HG03175 (cell line): ENCODE results near the gene PLPPR1.
A peak's percentile ranks its signal among the peaks of the same experiment; 100 is the strongest.
"Not testable (repeated sequence)": the region's sequence is repeated elsewhere in the genome, so short reads cannot be mapped to it uniquely, and the experiment has no call there.

ENCODE experiments used
- ATAC-seq: cut with Tn5 transposase; IDR thresholded peaks from one replicate; pipeline ENCODE4 v1.9.1; 2021; ENCODE audit warnings: mild to moderate bottlenecking, moderate library complexity; ENCODE audit not compliant: unreplicated experiment

Gene PLPPR1

DNA sequence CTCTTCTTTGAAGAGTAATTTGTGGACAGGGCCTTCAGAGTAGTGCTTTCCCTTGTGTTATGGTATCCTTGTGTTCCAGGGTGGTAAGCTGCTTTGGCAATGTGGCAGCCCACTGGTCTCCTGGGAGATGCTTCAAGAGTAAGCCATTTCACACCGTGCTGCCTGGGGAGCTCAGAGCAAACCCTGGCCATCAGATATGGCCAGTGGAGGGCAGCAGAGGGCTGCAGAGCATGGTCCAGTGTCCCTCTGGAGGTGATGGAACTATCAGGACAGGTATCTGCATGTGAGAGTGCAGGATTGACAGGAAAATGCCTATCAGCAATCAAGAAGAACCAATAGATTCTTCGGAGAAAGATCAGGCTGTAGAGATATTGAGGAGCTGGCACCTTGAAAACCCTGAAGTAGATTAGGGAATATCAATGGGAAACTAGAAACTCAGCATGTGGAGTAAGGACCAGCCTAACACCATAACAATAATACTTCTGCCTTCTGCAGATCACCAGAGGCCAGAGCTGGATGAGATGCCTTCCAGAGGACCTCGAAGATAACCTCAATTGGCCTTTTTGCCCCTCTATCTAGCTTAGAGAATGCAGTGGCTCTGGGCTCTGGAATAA is 90.8 kb downstream of the PLPPR1 start:
- peak; percentile 84 for ATAC-seq

GRCh38 chr9:101121836-101122399 is 93.4 kb downstream of the PLPPR1 start:
- no peak for ATAC-seq

- no peak for ATAC-seq
Measured at GRCh38 chr9:101126556-101126955, 98.0 kb downstream of the PLPPR1 start.

DNA sequence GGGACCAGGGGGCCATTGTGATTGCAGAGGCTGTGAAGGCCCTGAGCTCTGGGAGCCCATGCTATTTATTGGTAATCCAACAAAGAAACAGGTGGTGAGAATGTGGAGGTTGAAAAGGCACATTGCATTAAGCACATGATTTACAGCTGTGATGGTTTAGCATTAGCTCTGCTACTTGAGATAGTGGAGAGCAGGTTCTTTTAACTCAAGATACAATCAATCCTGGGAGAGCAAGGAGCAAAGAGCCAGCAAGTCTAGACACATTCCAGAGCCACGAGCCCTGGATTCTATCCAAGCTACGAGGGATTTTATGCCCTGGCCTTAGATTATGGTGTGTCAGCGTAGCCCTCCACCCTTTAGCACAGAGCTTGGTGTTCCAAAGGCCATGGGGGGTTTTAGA is 98.8 kb downstream of the PLPPR1 start:
- not testable (repeated sequence) for ATAC-seq

DNA sequence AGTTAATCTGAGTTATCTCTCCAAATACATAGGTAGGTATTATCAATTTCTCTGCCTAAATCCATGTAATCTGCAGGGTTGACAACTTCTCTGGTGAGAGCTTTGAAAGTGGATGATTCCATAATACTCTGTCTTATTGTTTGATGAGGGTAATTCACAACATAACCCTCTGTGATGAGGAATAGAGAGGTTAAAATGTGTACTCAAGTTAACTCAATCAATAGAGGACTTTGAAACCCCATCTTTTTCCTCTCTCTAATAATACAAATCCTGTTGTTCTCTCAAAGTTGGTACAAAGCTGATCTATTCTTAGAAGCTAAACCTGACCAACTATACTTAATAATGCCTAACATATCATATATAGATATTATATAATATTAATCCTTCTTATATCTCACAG is 100.1 kb downstream of the PLPPR1 start:
- no peak for ATAC-seq

GRCh38 chr9:101130054-101130453 is 101.5 kb downstream of the PLPPR1 start:
- ATAC-seq: no peak

DNA sequence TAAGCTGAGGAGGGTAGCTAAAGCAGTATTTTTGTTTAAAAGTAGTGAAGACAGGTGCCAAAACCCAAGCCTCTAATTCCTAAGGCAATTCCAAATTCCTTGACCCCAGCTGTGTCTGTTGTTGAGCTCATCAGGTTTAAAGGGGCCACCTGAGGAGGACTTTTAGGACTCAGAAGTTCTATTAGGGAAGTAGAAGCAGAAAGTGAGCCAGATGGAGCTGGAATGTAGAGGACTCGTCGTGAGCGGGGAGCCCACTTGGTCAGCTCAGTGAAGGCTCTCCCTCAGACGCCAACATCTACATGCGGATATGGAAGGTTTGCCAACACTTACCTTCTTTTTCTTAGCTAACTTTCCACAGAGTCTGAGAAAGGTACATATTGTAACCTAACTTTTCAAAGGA is 102.8 kb downstream of the PLPPR1 start:
- ATAC-seq: no peak

DNA sequence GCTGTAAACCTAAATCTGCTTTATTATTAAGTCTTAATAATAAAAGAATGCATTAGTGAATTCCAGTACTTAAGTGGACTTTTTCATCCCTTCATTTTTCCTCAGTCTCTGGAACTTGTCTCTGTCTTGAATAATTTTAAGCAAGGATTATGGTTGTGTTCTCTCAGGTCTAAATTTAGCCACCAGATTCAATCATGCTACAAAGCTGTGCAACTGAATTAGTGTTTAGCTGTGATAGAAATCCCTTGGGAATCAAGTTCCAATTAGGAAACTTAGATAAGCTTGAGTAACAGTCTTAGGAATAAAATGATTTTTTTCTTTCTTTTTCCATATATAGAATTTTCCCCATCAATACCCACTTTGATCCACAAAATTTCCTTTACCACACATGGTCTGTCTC is 104.3 kb downstream of the PLPPR1 start:
- ATAC-seq: no peak

GRCh38 chr9:101138509-101138908 is 110.0 kb downstream of the PLPPR1 start:
- no peak for ATAC-seq

DNA sequence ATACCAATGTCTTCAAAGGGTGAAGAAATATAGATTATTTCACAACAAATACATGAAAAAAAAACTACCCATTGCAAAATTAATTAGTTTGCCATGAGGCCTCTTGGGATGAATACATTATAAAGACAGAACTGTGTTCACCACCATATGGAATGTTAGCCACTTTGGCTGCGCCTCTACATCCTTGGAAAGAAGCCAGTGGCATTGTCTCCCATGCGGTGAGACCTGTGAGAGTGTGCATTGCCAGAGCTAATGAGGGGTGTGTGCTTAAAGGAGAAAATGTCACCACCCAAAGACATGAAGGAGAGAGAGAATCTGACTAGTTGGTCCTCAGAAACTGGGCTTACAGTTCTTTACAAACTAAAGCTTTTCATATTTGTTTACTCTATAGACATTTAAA is 110.6 kb downstream of the PLPPR1 start:
- ATAC-seq: no peak

GRCh38 chr9:101140764-101141163 is 112.2 kb downstream of the PLPPR1 start:
- no peak for ATAC-seq

DNA sequence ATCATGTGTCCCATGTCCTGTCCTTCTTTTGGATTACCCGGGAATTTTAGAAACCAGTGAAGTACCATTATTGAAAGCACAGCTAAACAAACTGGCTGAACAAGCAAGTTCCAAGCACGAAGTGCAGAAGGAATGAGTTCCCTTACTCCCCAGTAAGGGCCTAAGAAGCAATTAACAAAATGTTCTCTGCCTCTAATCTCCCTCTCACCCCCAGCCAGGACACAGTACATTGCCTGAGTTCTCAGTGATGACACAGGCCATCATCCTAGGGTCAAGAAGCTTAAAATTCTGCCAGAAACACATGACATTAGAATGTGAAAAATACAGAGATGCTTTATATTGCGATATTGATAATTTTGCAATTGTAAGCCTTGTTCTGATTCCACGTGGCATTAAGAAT is 118.0 kb downstream of the PLPPR1 start:
- no peak for ATAC-seq

GRCh38 chr9:101148344-101148743 is 119.8 kb downstream of the PLPPR1 start:
- ATAC-seq: no peak

DNA sequence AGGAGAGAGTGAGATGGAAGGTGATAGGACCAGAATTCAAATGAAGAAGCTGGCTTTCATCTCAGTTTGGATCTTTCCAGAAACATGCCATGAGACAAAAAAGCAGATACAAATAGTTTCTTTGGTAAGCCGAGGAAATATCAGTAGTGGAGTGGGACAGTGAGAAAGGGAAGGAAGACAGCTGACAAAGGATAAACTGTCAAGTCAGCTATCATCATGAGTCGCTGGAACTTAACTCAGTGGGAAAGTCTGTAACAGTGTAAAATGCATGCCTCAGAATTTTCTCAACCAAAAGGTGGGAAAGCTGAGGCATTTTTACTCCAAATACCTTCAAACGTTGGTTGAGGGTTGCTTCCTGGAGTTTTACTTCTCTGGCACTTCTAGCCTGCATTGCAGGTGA is 129.8 kb downstream of the PLPPR1 start:
- ATAC-seq: no peak

DNA sequence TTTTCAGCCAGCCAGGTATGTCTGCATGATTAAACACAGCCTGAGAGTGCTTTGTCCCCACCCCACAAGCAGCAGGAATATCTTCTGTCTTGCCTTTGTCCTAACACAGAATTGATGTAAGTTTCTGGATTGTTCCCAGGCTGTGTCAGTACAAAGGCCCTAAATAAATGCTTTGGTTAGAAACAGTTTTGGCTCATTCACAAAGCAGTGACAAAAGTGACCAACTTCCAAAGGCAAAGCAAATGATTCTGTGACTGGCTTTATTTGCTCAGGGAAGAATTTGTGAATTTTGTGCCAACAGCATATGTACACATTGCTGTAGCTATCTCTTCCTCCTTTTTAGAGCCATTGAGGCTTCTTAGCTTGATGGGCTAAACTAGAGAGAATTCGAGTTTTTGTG is 133.7 kb downstream of the PLPPR1 start:
- ATAC-seq: no peak

DNA sequence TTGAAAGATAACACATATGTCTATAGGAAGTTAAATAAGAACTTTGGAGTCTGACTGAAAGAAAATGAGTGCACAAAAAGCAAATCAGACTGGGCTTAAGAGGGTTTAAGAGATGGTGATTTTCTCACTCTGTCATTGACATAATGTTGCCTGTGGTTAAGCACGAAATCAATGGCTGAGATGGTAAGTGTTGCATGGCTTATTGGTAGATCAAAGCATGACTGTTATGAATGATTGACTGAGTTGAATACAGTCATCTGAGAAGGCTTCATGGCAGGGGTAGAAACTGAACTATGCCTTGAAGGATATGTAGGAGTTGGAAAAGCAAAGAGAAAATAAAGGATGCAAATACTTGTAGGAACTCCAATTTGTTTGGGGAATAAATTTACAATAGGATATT is 136.6 kb downstream of the PLPPR1 start:
- ATAC-seq: no peak

- ATAC-seq: no peak
Measured at GRCh38 chr9:101167490-101168134, 139.1 kb downstream of the PLPPR1 start.

DNA sequence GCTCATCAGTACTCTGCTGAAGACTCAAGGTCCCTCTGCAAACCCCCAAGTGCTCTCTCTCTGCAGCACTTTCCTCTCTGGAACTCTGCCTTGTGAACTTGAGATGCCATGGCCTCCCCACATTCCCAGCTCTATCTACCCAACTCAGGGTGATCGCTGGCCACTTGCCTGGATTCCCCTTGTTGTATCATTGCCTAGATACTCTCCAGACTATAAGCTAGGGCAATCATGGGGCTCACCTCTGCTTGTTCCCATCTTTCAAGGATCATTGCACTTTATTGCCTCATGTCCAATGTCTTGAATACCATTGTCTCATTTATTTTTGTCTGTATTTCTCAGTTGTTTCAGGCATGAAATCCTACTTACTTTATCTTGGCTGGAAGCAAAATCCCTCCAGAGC is 144.1 kb downstream of the PLPPR1 start:
- no peak for ATAC-seq

DNA sequence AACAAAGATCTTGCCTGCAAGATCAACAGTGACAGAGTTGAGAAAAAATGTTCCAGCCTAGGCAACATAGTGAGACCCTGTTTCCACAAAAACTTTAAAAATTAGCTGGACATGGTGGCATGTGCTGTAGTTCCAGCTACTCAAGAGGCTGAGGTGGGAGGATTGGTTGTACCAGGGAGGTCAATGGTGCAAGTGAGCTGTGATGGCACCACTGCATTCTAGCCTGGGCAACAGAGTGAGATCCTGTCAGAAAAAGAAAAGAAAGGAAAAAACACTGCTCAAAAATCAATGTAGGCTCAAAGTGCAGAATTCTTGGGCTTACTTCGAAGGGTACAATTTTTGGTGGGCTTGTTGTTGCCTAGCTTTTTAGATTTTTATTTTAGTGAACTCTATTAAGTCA is 145.4 kb downstream of the PLPPR1 start:
- ATAC-seq: no peak

DNA sequence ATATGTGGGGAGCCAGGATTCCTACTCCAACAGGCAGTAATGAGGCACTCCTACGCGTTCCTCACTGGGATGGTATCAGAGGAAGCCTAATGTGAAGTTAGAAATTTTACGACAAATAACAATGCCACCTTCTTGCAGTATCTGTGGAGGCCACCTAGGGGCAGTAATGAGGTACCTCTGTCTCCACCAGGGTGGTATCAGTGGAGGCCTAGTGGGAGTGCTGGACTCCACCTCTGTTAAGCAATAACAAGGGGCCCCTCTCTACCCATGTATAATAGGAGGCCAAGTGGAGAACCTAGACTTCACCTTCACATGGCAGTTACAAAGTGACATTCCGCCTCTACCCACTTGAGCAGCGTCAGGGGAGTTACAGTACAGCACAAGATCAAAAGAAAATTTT is 147.9 kb downstream of the PLPPR1 start:
- peak; percentile 53 for ATAC-seq

GRCh38 chr9:101184813-101185278 is 156.3 kb downstream of the PLPPR1 start:
- no peak for ATAC-seq

GRCh38 chr9:101191723-101192122 is 163.2 kb downstream of the PLPPR1 start:
- ATAC-seq: no peak

DNA sequence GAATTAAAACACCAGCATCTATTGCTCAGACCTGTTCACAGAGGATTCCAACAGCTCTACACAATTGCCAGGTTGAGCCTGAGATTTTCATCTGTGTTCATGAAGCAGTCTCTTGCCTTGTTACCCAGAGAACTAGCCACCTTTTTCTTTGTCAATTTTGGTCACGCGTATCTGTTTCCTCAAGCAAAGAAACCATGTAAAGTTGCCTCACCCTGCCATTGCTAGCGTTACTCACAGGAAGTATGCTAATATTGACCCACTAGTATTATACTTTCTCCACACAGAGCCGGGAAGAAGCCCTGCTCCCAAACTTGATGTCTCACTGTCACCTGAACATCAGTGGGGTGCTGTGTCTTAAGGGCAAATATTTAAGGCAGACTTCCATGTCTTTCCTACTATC is 168.5 kb downstream of the PLPPR1 start:
- no peak for ATAC-seq
